DMS 273 (cell line): ENCODE data around the gene GARIN5A.

Experiments used
- DNase-seq: peaks from one replicate; lab custom pipeline; 2025; ENCODE audit not compliant: unreplicated experiment; lab: John Stamatoyannopoulos, UW

Gene GARIN5A

GRCh38 chr19:50435627-50436026 lies 41.0 kb downstream of the GARIN5A start:
- DNase-seq, result no peak

GRCh38 chr19:50435221-50435620 lies 41.4 kb downstream of the GARIN5A start:
- DNase-seq, result no peak

GRCh38 chr19:50434525-50434924 lies 42.1 kb downstream of the GARIN5A start:
- peak; percentile 37 for DNase-seq

- no peak for DNase-seq
Measured at GRCh38 chr19:50433201-50434180, 43.2 kb downstream of the GARIN5A start.

- peak; percentile 68 for DNase-seq
Measured at GRCh38 chr19:50432221-50433028, 44.2 kb downstream of the GARIN5A start, which contains the start of gene MYBPC2. TSS of gene MYBPC2 (plus strand) at chr19:50432892. CDS start at chr19:50432954, 62 bp downstream.

- DNase-seq, result peak; percentile 86
Measured at GRCh38 chr19:50431343-50432220, 45.1 kb downstream of the GARIN5A start.

- no peak for DNase-seq
Measured at GRCh38 chr19:50430888-50431342, 45.7 kb downstream of the GARIN5A start.

GRCh38 chr19:50428772-50429463 lies 47.7 kb downstream of the GARIN5A start:
- DNase-seq, result no peak

- DNase-seq, result no peak
Measured at GRCh38 chr19:50427997-50428425, 48.6 kb downstream of the GARIN5A start.

GRCh38 chr19:50427318-50427925 lies 49.2 kb downstream of the GARIN5A start:
- no peak for DNase-seq

GRCh38 chr19:50425581-50425980 lies 51.1 kb downstream of the GARIN5A start:
- DNase-seq, result no peak

- no peak for DNase-seq
Measured at GRCh38 chr19:50423279-50424113, 53.2 kb downstream of the GARIN5A start.

GRCh38 chr19:50422397-50423278 lies 54.0 kb downstream of the GARIN5A start:
- no peak for DNase-seq

- DNase-seq, result no peak
Measured at GRCh38 chr19:50420808-50421207, 55.8 kb downstream of the GARIN5A start.

- no peak for DNase-seq
Measured at GRCh38 chr19:50420127-50420526, 56.5 kb downstream of the GARIN5A start.

GRCh38 chr19:50419580-50420035 lies 57.0 kb downstream of the GARIN5A start:
- no peak for DNase-seq

GRCh38 chr19:50419022-50419579 lies 57.5 kb downstream of the GARIN5A start:
- DNase-seq, result peak; percentile 31
